Uterus (tissue), 4 donors: ENCODE data around the gene CDC20B. TPM values are rescaled to one million over a fixed set of nuclear protein-coding genes. Genes with fewer than 3 reads are reported as not detected.
"Not testable (repeated sequence)": the region's sequence is repeated elsewhere in the genome, so short reads cannot be mapped to it uniquely, and the experiment has no call there.

ENCODE experiments used
- DNase-seq, 2 donors: peaks; one replicate each; pipeline ENCODE4 v3.0.0-alpha.2; 2019 to 2020
- H3K27ac ChIP-seq, 2 donors: fragments of 200-600 bp; sonication (generic); 1 replicate in 1 of 2; 2 replicates in 1 of 2; pipeline ENCODE4 v1.5.1; 2016 to 2018
- H3K27me3 ChIP-seq, 2 donors: fragments of 200-600 bp; sonication (generic); one replicate each; pipeline ENCODE4 v1.5.1; 2018 to 2019; ENCODE audit warnings: control low read depth in 1 of 2
- H3K36me3 ChIP-seq, 2 donors: fragments of 200-600 bp; sonication (generic); one replicate each; pipeline ENCODE4 v1.5.1; 2019; ENCODE audit warnings: control low read depth in 1 of 2
- H3K4me1 ChIP-seq, 2 donors: fragments of 200-600 bp; sonication (generic); one replicate each; pipeline ENCODE4 v1.5.1; 2018 to 2019; ENCODE audit warnings: control low read depth in 1 of 2
- H3K4me3 ChIP-seq, 2 donors: fragments of 200-600 bp; sonication (generic); 1 replicate in 1 of 2; 2 replicates in 1 of 2; pipeline ENCODE4 v1.5.1; 2018 to 2019; ENCODE audit warnings: mild to moderate bottlenecking in 1 of 2
- H3K9me3 ChIP-seq, 2 donors: fragments of 200-600 bp; sonication (generic); one replicate each; pipeline ENCODE4 v1.5.1; 2019; ENCODE audit warnings: control low read depth in 1 of 2
- CTCF ChIP-seq, 4 experiments: fragments of 200-600 bp in 2 of 4; fragments of 450-650 bp in 2 of 4; sonication (generic) in 2 of 4; IDR thresholded peaks; one replicate each; pipeline ENCODE4 v1.5.1; 2016 to 2019; ENCODE audit warnings: antibody characterized with exemption in 4 of 4, mild to moderate bottlenecking in 2 of 4, moderate library complexity in 1 of 4
- POLR2A ChIP-seq, 2 donors: fragments of 450-650 bp; IDR thresholded peaks; one replicate each; pipeline ENCODE4 v1.6.1; 2016; ENCODE audit warnings: antibody characterized with exemption in 2 of 2, mild to moderate bottlenecking in 1 of 2, moderate library complexity in 1 of 2
- intact Hi-C: fragments of 100-400 bp; cut with DNase I; formaldehyde crosslinking; loops from one replicate; pipeline ENCODE4 v1.15.1; 2023; ENCODE audit warnings: low total_unique reads
- total RNA-seq, 4 donors: library from RNA; depleted of rRNA in 3 of 4; stranded (reverse); fragments of >200 nt in 3 of 4; gene quantifications; one replicate each; pipeline versions ENCODE4 v1.1.0 to v1.2.4, GENCODE V29; 2014 to 2023
- donor health status: DM: yes; HTN: yes; CAD: no.

Gene CDC20B
- total RNA-seq, 4 donors from 2014 or later, result 0.35 TPM; not detected in 3

GRCh38 chr5:55104946-55105701, 67.9 kb downstream of the CDC20B start:
- TF ChIP-seq POLR2A (IDR thresholded peaks at IDR 0.05), result no peak
- no peak for TF ChIP-seq CTCF (IDR thresholded peaks at IDR 0.05)
- Histone ChIP-seq H3K27ac (no peak overlapping the region), H3K27me3 (no peaks in the 10 kb centered on the region), H3K36me3 (no peaks in the 10 kb centered on the region), H3K4me3 (no peak overlapping the region), H3K4me1 (no peaks in the 10 kb centered on the region), H3K9me3 (no peaks in the 10 kb centered on the region)
- intact Hi-C loops, result no loop called here
- no peak for DNase-seq

GRCh38 chr5:55104036-55104772, 68.8 kb downstream of the CDC20B start:
- H3K9me3 ChIP-seq, result no peaks in the 10 kb centered on the region
- no peak overlapping the region for H3K4me3 ChIP-seq
- no peak for DNase-seq
- no peak overlapping the region for H3K27ac ChIP-seq
- TF ChIP-seq POLR2A (IDR thresholded peaks at IDR 0.05), result no peak
- TF ChIP-seq CTCF (IDR thresholded peaks at IDR 0.05), result no peak
- no peaks in the 10 kb centered on the region for H3K36me3 ChIP-seq
- H3K4me1 ChIP-seq, result no peaks in the 10 kb centered on the region
- no peaks in the 10 kb centered on the region for H3K27me3 ChIP-seq
- intact Hi-C loops, result no loop called here

DNA sequence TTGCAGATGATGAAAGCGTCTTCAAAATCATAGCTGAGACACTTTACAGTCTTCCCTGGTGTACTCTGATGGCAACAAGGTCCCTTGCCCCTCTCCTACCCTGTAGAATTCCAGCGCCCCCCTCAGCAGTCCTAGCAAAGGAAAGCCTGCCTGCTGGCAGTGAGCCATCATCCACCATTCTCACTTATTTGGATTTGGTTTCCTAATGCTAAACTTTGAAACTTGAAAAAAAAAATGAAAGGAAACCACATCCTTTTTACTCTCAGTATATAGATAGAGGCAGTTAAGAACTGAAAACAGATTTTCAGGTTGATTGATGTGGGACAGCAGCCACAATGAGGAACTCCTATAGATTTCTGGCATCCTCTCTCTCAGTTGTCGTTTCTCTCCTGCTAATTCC, 70.6 kb downstream of the CDC20B start, which contains the start of gene GZMA:
GZMA (plus strand) TSS at position 299 of the 400 bp plus-strand sequence; CDS start at position 336, 37 bp downstream.
- no peak for DNase-seq
- H3K36me3 ChIP-seq, result no peaks in the 10 kb centered on the region
- intact Hi-C loops, result no loop called here
- TF ChIP-seq CTCF (IDR thresholded peaks at IDR 0.05) (no peak), POLR2A (IDR thresholded peaks at IDR 0.05) (no peak)
- no peak within 1 kb of the TSS for H3K4me3 ChIP-seq
- H3K27ac ChIP-seq, result no peak within 1 kb of the TSS
- no peaks in the 10 kb centered on the region for H3K4me1 ChIP-seq
- H3K27me3 ChIP-seq, result no peaks in the 10 kb centered on the region
- no peaks in the 10 kb centered on the region for H3K9me3 ChIP-seq

GRCh38 chr5:55101556-55102276, 71.3 kb downstream of the CDC20B start:
- Histone ChIP-seq H3K9me3 (no peaks in the 10 kb centered on the region), H3K36me3 (no peaks in the 10 kb centered on the region), H3K4me1 (no peaks in the 10 kb centered on the region), H3K27me3 (no peaks in the 10 kb centered on the region), H3K27ac (no peak overlapping the region), H3K4me3 (no peak overlapping the region)
- no peak for TF ChIP-seq CTCF (IDR thresholded peaks at IDR 0.05)
- TF ChIP-seq POLR2A (IDR thresholded peaks at IDR 0.05), result no peak
- DNase-seq, result no peak
- intact Hi-C loops, result no loop called here

DNA sequence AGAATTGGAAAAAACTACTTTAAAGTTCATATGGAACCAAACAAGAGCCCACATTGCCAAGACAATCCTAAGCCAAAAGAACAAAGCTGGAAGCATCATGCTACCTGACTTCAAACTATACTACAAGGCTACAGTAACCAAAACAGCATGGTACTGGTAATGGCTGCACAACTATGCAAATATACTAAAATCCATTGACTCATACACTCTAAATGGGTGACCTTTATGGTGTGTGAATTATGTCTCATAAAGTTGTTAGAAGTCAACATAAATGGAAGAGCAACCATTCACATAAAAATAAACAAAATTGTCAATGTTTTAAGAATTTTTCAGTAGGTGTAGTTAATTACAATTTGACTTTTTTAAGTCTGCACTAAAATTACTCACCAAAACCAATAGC, 71.8 kb downstream of the CDC20B start:
- H3K4me3 ChIP-seq, DNase-seq, H3K4me1 ChIP-seq, intact Hi-C loops, H3K27ac ChIP-seq, H3K9me3 ChIP-seq, H3K27me3 ChIP-seq, H3K36me3 ChIP-seq: not testable (repeated sequence)
